GM18951 (cell line): Measurements from ENCODE around the gene RYR2.
"Not testable (repeated sequence)": the region's sequence is repeated elsewhere in the genome, so short reads cannot be mapped to it uniquely, and the experiment has no call there.

Experiments used
- POLR2A ChIP-seq: IDR thresholded peaks from 4 replicates; pipeline ENCODE4 v1.6.1; 2011; ENCODE audit warnings: mild to moderate bottlenecking; ENCODE audit not compliant: insufficient read length, insufficient read depth; ENCODE audit errors: extremely low read depth
- in situ Hi-C: fragments of 300-500 bp; cut with MboI; formaldehyde crosslinking; loops from one replicate; pipeline ENCODE4 v1.12.0; 2022; ENCODE audit warnings: low sequenced_read_pairs, mixed read lengths, inconsistent platforms; ENCODE audit not compliant: unreplicated experiment

RYR2 gene

GRCh38 chr1:237566581-237566980, 524.6 kb downstream of the RYR2 start:
- no peak for TF ChIP-seq POLR2A
- in situ Hi-C loops, result no loop called here

GRCh38 chr1:237568955-237569354, 527.0 kb downstream of the RYR2 start:
- TF ChIP-seq POLR2A, result no peak
- in situ Hi-C loops, result no loop called here

- in situ Hi-C loops, result no loop called here
- no peak for TF ChIP-seq POLR2A
Observed at GRCh38 chr1:237570530-237570929, 528.5 kb downstream of the RYR2 start.

GRCh38 chr1:237574536-237574935, 532.6 kb downstream of the RYR2 start:
- TF ChIP-seq POLR2A, result no peak
- in situ Hi-C loops, result no loop called here

GRCh38 chr1:237578540-237578939, 536.6 kb downstream of the RYR2 start:
- no peak for TF ChIP-seq POLR2A
- in situ Hi-C loops, result no loop called here

GRCh38 chr1:237580726-237581125, 538.7 kb downstream of the RYR2 start:
- no peak for TF ChIP-seq POLR2A
- in situ Hi-C loops, result no loop called here

GRCh38 chr1:237583270-237583669, 541.3 kb downstream of the RYR2 start:
- in situ Hi-C loops, result no loop called here
- TF ChIP-seq POLR2A, result no peak

- no peak for TF ChIP-seq POLR2A
- in situ Hi-C loops, result no loop called here
Observed at GRCh38 chr1:237583756-237584155, 541.8 kb downstream of the RYR2 start.

GRCh38 chr1:237590386-237590785, 548.4 kb downstream of the RYR2 start:
- in situ Hi-C loops, result no loop called here
- no peak for TF ChIP-seq POLR2A

- no peak for TF ChIP-seq POLR2A
- in situ Hi-C loops, result no loop called here
Observed at GRCh38 chr1:237591353-237591752, 549.4 kb downstream of the RYR2 start.

GRCh38 chr1:237603036-237603568, 561.1 kb downstream of the RYR2 start:
- in situ Hi-C loops, result not testable (repeated sequence)

- no peak for TF ChIP-seq POLR2A
- in situ Hi-C loops, result no loop called here
Observed at GRCh38 chr1:237608433-237608832, 566.4 kb downstream of the RYR2 start.

GRCh38 chr1:237610157-237610556, 568.2 kb downstream of the RYR2 start:
- in situ Hi-C loops, result no loop called here
- no peak for TF ChIP-seq POLR2A

- no peak for TF ChIP-seq POLR2A
- in situ Hi-C loops, result no loop called here
Observed at GRCh38 chr1:237613984-237614383, 572.0 kb downstream of the RYR2 start.

GRCh38 chr1:237619553-237619952, 577.6 kb downstream of the RYR2 start:
- no peak for TF ChIP-seq POLR2A
- in situ Hi-C loops, result no loop called here
